CD14-positive monocyte (primary cell): ENCODE data around the gene CABP7. TPM values are rescaled to one million over a fixed set of nuclear protein-coding genes. Genes with fewer than 3 reads are reported as not detected.

ENCODE experiments used
- DNase-seq, 3 donors: peaks; one replicate each; pipeline ENCODE4 v3.0.0-alpha.2; 2011 to 2022
- H2AFZ ChIP-seq: 2 replicates; pipeline ENCODE4 v1.6.0; 2012; ENCODE audit warnings: mild to moderate bottlenecking, low read depth, low read length, inconsistent platforms; ENCODE audit not compliant: insufficient read depth, poor library complexity, severe bottlenecking
- H3K27ac ChIP-seq, 2 donors: 1 replicate in 1 of 2; 2 replicates in 1 of 2; pipeline ENCODE4 v1.5.1; 2012 to 2013; ENCODE audit warnings: low read length in 2 of 2, control low read depth in 1 of 2, inconsistent platforms in 1 of 2, low read depth in 1 of 2, mild to moderate bottlenecking in 1 of 2
- H3K27me3 ChIP-seq, 2 donors: one replicate each; pipeline versions ENCODE4 v1.6.0 to v1.6.1; 2011 to 2013; ENCODE audit warnings: low read length in 2 of 2; ENCODE audit not compliant: control insufficient read depth in 2 of 2, insufficient read depth in 2 of 2
- H3K36me3 ChIP-seq, 2 donors: replicated peaks in 1 of 2; 1 replicate in 1 of 2; 2 replicates in 1 of 2; pipeline versions ENCODE4 v1.5.1 to v1.6.1; 2012 to 2013; ENCODE audit warnings: low read length in 2 of 2, control low read depth in 1 of 2, inconsistent platforms in 1 of 2, mild to moderate bottlenecking in 1 of 2; ENCODE audit not compliant: insufficient read depth in 2 of 2, control insufficient read depth in 1 of 2
- H3K4me1 ChIP-seq, 2 donors: 1 replicate in 1 of 2; 2 replicates in 1 of 2; pipeline versions ENCODE4 v1.5.1 to v1.6.1; 2012 to 2013; ENCODE audit warnings: low read length in 2 of 2, control low read depth in 1 of 2, inconsistent platforms in 1 of 2, mild to moderate bottlenecking in 1 of 2, moderate library complexity in 1 of 2; ENCODE audit not compliant: insufficient read depth in 2 of 2, control insufficient read depth in 1 of 2
- H3K4me2 ChIP-seq: replicated peaks from 2 replicates; pipeline ENCODE3; 2012; ENCODE audit warnings: low read length, moderate library complexity, mild to moderate bottlenecking; ENCODE audit not compliant: poor library complexity, severe bottlenecking; ENCODE audit errors: extremely low read depth
- H3K4me3 ChIP-seq, 3 experiments: fragments of 200-600 bp in 1 of 3; sonication (generic) in 1 of 3; replicated peaks in 1 of 3; 1 replicate in 2 of 3; 2 replicates in 1 of 3; pipeline ENCODE4 v1.5.1; 2011 to 2013; ENCODE audit warnings: low read length in 3 of 3, mild to moderate bottlenecking in 3 of 3, control low read depth in 2 of 3, low read depth in 2 of 3, inconsistent platforms in 1 of 3, moderate library complexity in 1 of 3
- H3K79me2 ChIP-seq: 2 replicates; pipeline ENCODE4 v1.6.0; 2012; ENCODE audit warnings: mild to moderate bottlenecking, control low read depth, inconsistent platforms, low read length, moderate library complexity; ENCODE audit not compliant: insufficient read depth
- H3K9ac ChIP-seq: 2 replicates; pipeline ENCODE4 v1.6.0; 2017; ENCODE audit warnings: low read length, mild to moderate bottlenecking; ENCODE audit not compliant: insufficient read depth, poor library complexity, severe bottlenecking
- H3K9me3 ChIP-seq, 2 donors: replicated peaks in 1 of 2; 1 replicate in 1 of 2; 2 replicates in 1 of 2; pipeline versions ENCODE4 v1.5.1 to v1.6.1; 2012 to 2013; ENCODE audit warnings: low read length in 2 of 2, control low read depth in 1 of 2; ENCODE audit not compliant: control insufficient read depth in 1 of 2, insufficient read depth in 1 of 2
- H4K20me1 ChIP-seq: 2 replicates; pipeline ENCODE4 v1.6.0; 2012; ENCODE audit warnings: mild to moderate bottlenecking, low read length, control low read depth, moderate library complexity; ENCODE audit not compliant: insufficient read depth
- H3K27ac Mint-ChIP-seq, 7 donors: one replicate each; pipeline ENCODE4 v1.8.0; 2020; ENCODE audit warnings: mild to moderate bottlenecking in 7 of 7, mixed read lengths in 7 of 7, moderate library complexity in 6 of 7, inconsistent platforms in 2 of 7
- H3K27me3 Mint-ChIP-seq, 3 donors: one replicate each; pipeline ENCODE4 v1.8.0; 2021 to 2022; ENCODE audit warnings: low read depth in 3 of 3, mild to moderate bottlenecking in 3 of 3, mixed read lengths in 3 of 3, moderate library complexity in 3 of 3, inconsistent platforms in 1 of 3
- H3K36me3 Mint-ChIP-seq, 2 donors: one replicate each; pipeline ENCODE4 v1.8.0; 2020; ENCODE audit warnings: mixed read lengths in 2 of 2, inconsistent platforms in 1 of 2, mild to moderate bottlenecking in 1 of 2
- H3K4me1 Mint-ChIP-seq: one replicate; pipeline ENCODE4 v1.8.0; 2020; ENCODE audit warnings: mild to moderate bottlenecking, mixed read lengths
- H3K4me3 Mint-ChIP-seq, 2 donors: one replicate each; pipeline ENCODE4 v1.8.0; 2020; ENCODE audit warnings: mild to moderate bottlenecking in 2 of 2, mixed read lengths in 2 of 2, moderate library complexity in 1 of 2
- H3K9me3 Mint-ChIP-seq, 7 donors: one replicate each; pipeline ENCODE4 v1.8.0; 2020 to 2022; ENCODE audit warnings: mixed read lengths in 7 of 7, mild to moderate bottlenecking in 6 of 7, moderate library complexity in 6 of 7, inconsistent platforms in 2 of 7
- CTCF ChIP-seq: fragments of 200-600 bp; IDR thresholded peaks from one replicate; pipeline ENCODE4 v1.8.0; 2022; ENCODE audit warnings: antibody characterized with exemption, mild to moderate bottlenecking
- WGBS: methylation state at CpG from one replicate; pipeline ENCODE4 v1.1.5; 2013; ENCODE audit warnings: missing lambda C conversion rate; ENCODE audit not compliant: insufficient coverage; 5-methylcytosine and 5-hydroxymethylcytosine counted together
- intact Hi-C, 2 donors: fragments of 100-400 bp; cut with micrococcal nuclease; formaldehyde crosslinking; loops; one replicate each; pipeline versions ENCODE4 v1.15.0 to v1.15.1; 2023
- polyA plus RNA-seq, 3 donors: library from polyadenylated mRNA; depleted of rRNA in 1 of 3; unstranded in 2 of 3; stranded (reverse) in 1 of 3; fragments of 300-500 nt in 2 of 3; fragments of >200 nt in 1 of 3; fragmentation: Illumina TruSeq in 2 of 3; gene quantifications; 1 replicate in 2 of 3; 2 replicates in 1 of 3; pipeline ENCODE4 v1.2.3, GENCODE V29; 2012 to 2021

Gene CABP7
- polyA plus RNA-seq, 3 donors = 0.11 to 0.14 TPM; not detected in 1

GRCh38 chr22:29710922-29711593 is 8.7 kb upstream of the CABP7 start:
- no peaks in the 10 kb centered on the region for H3K79me2 ChIP-seq
- no peaks in the 10 kb centered on the region for H4K20me1 ChIP-seq
- intact Hi-C loops = no loop called here
- H3K27me3 ChIP-seq = no peaks in the 10 kb centered on the region
- no peak overlapping the region for H3K27ac ChIP-seq
- H2AFZ ChIP-seq = no peak overlapping the region
- H3K9ac ChIP-seq = no peak overlapping the region
- no peak for TF ChIP-seq CTCF
- DNase-seq = no peak
- no peaks in the 10 kb centered on the region for H3K36me3 Mint-ChIP-seq
- 91% methylated on average over 7 of the region's 18 CpGs for WGBS
- no peak overlapping the region for H3K4me2 ChIP-seq
- no peaks in the 10 kb centered on the region for H3K9me3 ChIP-seq
- H3K4me3 Mint-ChIP-seq = no peak overlapping the region
- no peaks in the 10 kb centered on the region for H3K4me1 ChIP-seq
- no peak overlapping the region for H3K27ac Mint-ChIP-seq
- no peaks in the 10 kb centered on the region for H3K36me3 ChIP-seq
- H3K27me3 Mint-ChIP-seq = peaks cover 18 to 39% (median 25%) of the 10 kb centered on the region in 3 donors
- no peak overlapping the region for H3K4me3 ChIP-seq
- peaks cover 0 to 2% (median 0%) of the 10 kb centered on the region in 7 donors for H3K9me3 Mint-ChIP-seq
- H3K4me1 Mint-ChIP-seq = no peaks in the 10 kb centered on the region

GRCh38 chr22:29712119-29712518 is 7.7 kb upstream of the CABP7 start:
- Mint-ChIP-seq H3K36me3 (no peaks in the 10 kb centered on the region), H3K4me3 (no peak overlapping the region), H3K27ac (peak overlapping the region in 2 of 7 donors; percentile 36 to 63), H3K4me1 (no peaks in the 10 kb centered on the region), H3K9me3 (peaks cover 0 to 2% (median 0%) of the 10 kb centered on the region in 7 donors), H3K27me3 (peaks cover 11 to 40% (median 27%) of the 10 kb centered on the region in 3 donors)
- WGBS = 94% methylated on average over 2 of the region's 2 CpGs
- Histone ChIP-seq H3K4me1 (no peaks in the 10 kb centered on the region), H3K36me3 (no peaks in the 10 kb centered on the region), H3K4me2 (no peak overlapping the region), H3K27me3 (no peaks in the 10 kb centered on the region), H2AFZ (no peak overlapping the region), H3K9ac (no peak overlapping the region), H4K20me1 (no peaks in the 10 kb centered on the region), H3K9me3 (no peaks in the 10 kb centered on the region), H3K4me3 (no peak overlapping the region), H3K27ac (no peak overlapping the region), H3K79me2 (no peaks in the 10 kb centered on the region)
- intact Hi-C loops = no loop called here
- no peak for DNase-seq
- TF ChIP-seq CTCF = no peak
